Astrocyte (in vitro differentiated cells and primary cell): ENCODE data around the gene TRPM7. TPM values are rescaled to one million over a fixed set of nuclear protein-coding genes. Genes with fewer than 3 reads are reported as not detected.

Experiments
- DNase-seq: peaks from one replicate; pipeline ENCODE4 v3.0.0-alpha.2; 2010; ENCODE audit warnings: low read depth
- FAIRE-seq: peaks from 2 replicates; lab custom pipeline; 2011; peaks lifted over from hg19 to GRCh38; lab: Jason Lieb, UNC
- H2AFZ ChIP-seq: 2 replicates; pipeline ENCODE4 v1.6.0; 2012; ENCODE audit warnings: low read depth, low read length, inconsistent platforms
- H3K27ac ChIP-seq: 2 replicates; pipeline ENCODE4 v1.5.1; 2011; ENCODE audit warnings: low read depth, low read length, inconsistent platforms
- H3K27me3 ChIP-seq: 2 replicates; pipeline ENCODE4 v1.6.0; 2011; ENCODE audit warnings: low read length, inconsistent platforms; ENCODE audit not compliant: insufficient read depth
- H3K36me3 ChIP-seq: 2 replicates; pipeline ENCODE4 v1.5.1; 2011; ENCODE audit warnings: low read length, inconsistent platforms; ENCODE audit not compliant: insufficient read depth
- H3K4me1 ChIP-seq: 2 replicates; pipeline ENCODE4 v1.5.1; 2011; ENCODE audit warnings: low read length, inconsistent platforms; ENCODE audit not compliant: insufficient read depth
- H3K4me2 ChIP-seq: 2 replicates; pipeline ENCODE4 v1.6.0; 2012; ENCODE audit warnings: low read length, inconsistent platforms
- H3K4me3 ChIP-seq: 2 replicates; pipeline ENCODE4 v1.5.1; 2011; ENCODE audit warnings: low read depth, mild to moderate bottlenecking, low read length, inconsistent platforms; ENCODE audit not compliant: insufficient read depth
- H3K79me2 ChIP-seq: 2 replicates; pipeline ENCODE4 v1.6.0; 2012; ENCODE audit warnings: mild to moderate bottlenecking, low read length, inconsistent platforms; ENCODE audit not compliant: insufficient read depth
- H3K9ac ChIP-seq: 2 replicates; pipeline ENCODE4 v1.6.0; 2012; ENCODE audit warnings: mild to moderate bottlenecking, low read length, inconsistent platforms
- H3K9me3 ChIP-seq: 2 replicates; pipeline ENCODE4 v1.5.1; 2012; ENCODE audit warnings: low read depth, mild to moderate bottlenecking, low read length, inconsistent platforms; ENCODE audit not compliant: insufficient read depth
- H4K20me1 ChIP-seq: 2 replicates; pipeline ENCODE4 v1.6.0; 2012; ENCODE audit warnings: low read length, inconsistent platforms; ENCODE audit not compliant: insufficient read depth
- H3K27ac Mint-ChIP-seq: one replicate; pipeline ENCODE4 v1.8.0; 2021; ENCODE audit warnings: mild to moderate bottlenecking, mixed read lengths; ENCODE audit not compliant: unreplicated experiment
- H3K27me3 Mint-ChIP-seq: one replicate; pipeline ENCODE4 v1.8.0; 2021; ENCODE audit warnings: low read depth, mixed read lengths; ENCODE audit not compliant: unreplicated experiment
- H3K36me3 Mint-ChIP-seq: one replicate; pipeline ENCODE4 v1.8.0; 2021; ENCODE audit warnings: low read depth, mixed read lengths; ENCODE audit not compliant: unreplicated experiment
- H3K4me1 Mint-ChIP-seq: one replicate; pipeline ENCODE4 v1.8.0; 2021; ENCODE audit warnings: low read depth, mixed read lengths; ENCODE audit not compliant: unreplicated experiment
- H3K4me3 Mint-ChIP-seq: one replicate; pipeline ENCODE4 v1.8.0; 2021; ENCODE audit warnings: mild to moderate bottlenecking, moderate library complexity, mixed read lengths; ENCODE audit not compliant: unreplicated experiment
- H3K9me3 Mint-ChIP-seq: one replicate; pipeline ENCODE4 v1.8.0; 2021; ENCODE audit warnings: mild to moderate bottlenecking, mixed read lengths; ENCODE audit not compliant: unreplicated experiment
- EZH2 ChIP-seq: IDR thresholded peaks from 2 replicates; pipeline ENCODE4 v1.6.1; 2012; ENCODE audit warnings: mild to moderate bottlenecking, low read length, inconsistent platforms; ENCODE audit not compliant: insufficient read depth
- total RNA-seq: library from RNA; stranded (reverse); gene quantifications from 2 replicates; pipeline ENCODE4 v1.2.1, GENCODE V29; 2021
- TF ChIP-seq, protein P1 (sequence below): IDR thresholded peaks from 2 replicates; pipeline ENCODE4 v1.5.1; 2011; ENCODE audit warnings: low read depth, mild to moderate bottlenecking, inconsistent platforms, low read length, moderate library complexity; ENCODE audit not compliant: insufficient read depth

TRPM7 gene
- total RNA-seq, 1 donor from 2014 or later = 27.8 TPM

DNA sequence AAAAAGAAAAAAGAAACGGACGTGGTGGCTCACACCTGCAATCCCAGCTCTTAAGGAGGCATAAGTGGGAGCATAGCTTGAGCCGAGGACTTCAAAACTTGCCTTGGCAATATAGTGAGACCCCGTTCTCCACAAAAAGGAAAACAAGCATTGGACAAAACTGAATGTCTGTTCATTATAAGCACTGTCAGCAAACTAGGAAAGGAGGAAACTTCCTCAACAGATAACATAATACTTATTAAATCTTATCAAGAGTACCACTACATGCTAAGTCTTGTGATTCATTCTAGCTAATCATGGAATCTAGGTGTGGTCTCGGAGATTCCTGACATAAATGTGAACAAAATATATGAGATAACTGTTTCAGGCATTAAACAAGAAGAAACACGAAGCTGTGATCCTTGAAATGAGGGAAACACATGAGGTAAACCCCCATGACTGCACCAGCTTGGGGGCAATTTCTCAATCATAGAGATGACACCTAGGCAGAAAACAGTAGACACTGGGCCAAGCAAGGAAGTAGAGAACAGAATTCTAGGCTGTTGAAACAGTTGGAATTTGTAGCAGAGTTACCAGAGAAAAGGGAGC lies 33.3 kb downstream of the TRPM7 start:
- peaks cover 6% of the 10 kb centered on the region for H4K20me1 ChIP-seq
- FAIRE-seq = no peak

DNA sequence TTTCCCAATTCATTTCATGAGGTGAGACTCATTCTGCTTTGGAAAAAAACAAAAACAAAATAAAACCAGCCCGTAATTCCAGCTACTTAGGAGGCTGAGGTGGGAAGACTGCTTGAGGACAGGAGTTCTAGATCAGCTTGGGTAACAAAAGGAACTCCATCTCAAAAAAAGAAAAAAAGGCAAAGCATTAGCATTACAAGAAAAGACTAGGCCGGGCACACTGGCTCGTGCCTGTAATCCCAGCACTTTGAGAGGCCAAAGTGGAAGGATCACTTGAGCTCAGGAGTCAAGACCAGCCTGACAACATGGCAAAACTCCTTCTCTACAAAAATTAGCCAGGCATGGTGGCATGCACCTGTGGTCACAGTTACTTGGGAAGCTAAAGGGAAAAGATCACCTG lies 33.9 kb downstream of the TRPM7 start:
- Mint-ChIP-seq H3K27me3 (no peaks in the 10 kb centered on the region), H3K4me1 (no peaks in the 10 kb centered on the region), H3K27ac (no peak overlapping the region), H3K36me3 (peaks cover 16% of the 10 kb centered on the region), H3K4me3 (no peak overlapping the region), H3K9me3 (no peaks in the 10 kb centered on the region)
- Histone ChIP-seq H3K27ac (no peak overlapping the region), H3K27me3 (no peaks in the 10 kb centered on the region), H3K4me3 (no peak overlapping the region), H4K20me1 (peaks cover 6% of the 10 kb centered on the region), H3K79me2 (no peaks in the 10 kb centered on the region), H3K36me3 (peaks cover 25% of the 10 kb centered on the region), H3K4me1 (no peaks in the 10 kb centered on the region), H3K4me2 (no peak overlapping the region), H3K9me3 (no peaks in the 10 kb centered on the region), H3K9ac (no peak overlapping the region), H2AFZ (no peak overlapping the region)
- TF ChIP-seq, protein P1, sequence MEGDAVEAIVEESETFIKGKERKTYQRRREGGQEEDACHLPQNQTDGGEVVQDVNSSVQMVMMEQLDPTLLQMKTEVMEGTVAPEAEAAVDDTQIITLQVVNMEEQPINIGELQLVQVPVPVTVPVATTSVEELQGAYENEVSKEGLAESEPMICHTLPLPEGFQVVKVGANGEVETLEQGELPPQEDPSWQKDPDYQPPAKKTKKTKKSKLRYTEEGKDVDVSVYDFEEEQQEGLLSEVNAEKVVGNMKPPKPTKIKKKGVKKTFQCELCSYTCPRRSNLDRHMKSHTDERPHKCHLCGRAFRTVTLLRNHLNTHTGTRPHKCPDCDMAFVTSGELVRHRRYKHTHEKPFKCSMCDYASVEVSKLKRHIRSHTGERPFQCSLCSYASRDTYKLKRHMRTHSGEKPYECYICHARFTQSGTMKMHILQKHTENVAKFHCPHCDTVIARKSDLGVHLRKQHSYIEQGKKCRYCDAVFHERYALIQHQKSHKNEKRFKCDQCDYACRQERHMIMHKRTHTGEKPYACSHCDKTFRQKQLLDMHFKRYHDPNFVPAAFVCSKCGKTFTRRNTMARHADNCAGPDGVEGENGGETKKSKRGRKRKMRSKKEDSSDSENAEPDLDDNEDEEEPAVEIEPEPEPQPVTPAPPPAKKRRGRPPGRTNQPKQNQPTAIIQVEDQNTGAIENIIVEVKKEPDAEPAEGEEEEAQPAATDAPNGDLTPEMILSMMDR = no peak
- no peak for TF ChIP-seq EZH2
- DNase-seq (no peak), FAIRE-seq (no peak)

More for the DNA sequence above, 33.3 kb downstream of the TRPM7 start:
- H3K27ac ChIP-seq = no peak overlapping the region
- no peaks in the 10 kb centered on the region for H3K9me3 ChIP-seq
- H3K36me3 Mint-ChIP-seq = peaks cover 16% of the 10 kb centered on the region
- TF ChIP-seq, protein P1 = no peak
- no peak for TF ChIP-seq EZH2
- no peak overlapping the region for H3K9ac ChIP-seq
- no peak overlapping the region for H3K4me3 Mint-ChIP-seq
- DNase-seq = no peak
- H3K27me3 ChIP-seq = no peaks in the 10 kb centered on the region
- no peaks in the 10 kb centered on the region for H3K4me1 ChIP-seq
- H3K9me3 Mint-ChIP-seq = no peaks in the 10 kb centered on the region
- H3K4me2 ChIP-seq = no peak overlapping the region
- H3K27me3 Mint-ChIP-seq = no peaks in the 10 kb centered on the region
- no peaks in the 10 kb centered on the region for H3K79me2 ChIP-seq
- H2AFZ ChIP-seq = no peak overlapping the region
- H3K4me1 Mint-ChIP-seq = no peaks in the 10 kb centered on the region
- H3K36me3 ChIP-seq = peaks cover 24% of the 10 kb centered on the region
- H3K27ac Mint-ChIP-seq = no peak overlapping the region
- H3K4me3 ChIP-seq = no peak overlapping the region

DNA sequence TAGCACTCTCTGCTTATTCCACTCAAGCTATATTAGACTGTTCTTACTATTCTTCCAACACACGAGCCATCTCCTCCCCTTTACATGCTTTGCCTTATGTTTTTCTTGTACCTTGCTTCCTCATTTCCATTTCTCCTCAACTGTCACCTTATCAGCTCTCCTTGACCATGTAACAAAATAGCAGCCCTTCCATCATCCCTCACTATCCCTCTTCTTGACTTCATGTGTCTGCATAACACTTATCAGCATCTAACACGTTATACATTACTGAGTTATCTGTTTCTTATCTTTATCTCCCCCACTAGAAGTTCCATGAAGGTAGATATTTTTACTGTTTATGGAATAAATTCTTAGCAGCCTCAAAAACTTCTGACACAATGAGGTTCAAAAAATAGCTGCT lies 45.3 kb downstream of the TRPM7 start:
- no peak overlapping the region for H3K4me2 ChIP-seq
- H3K79me2 ChIP-seq = peaks cover 11% of the 10 kb centered on the region
- no peaks in the 10 kb centered on the region for H3K4me1 ChIP-seq
- Mint-ChIP-seq H3K27me3 (no peaks in the 10 kb centered on the region), H3K9me3 (no peaks in the 10 kb centered on the region), H3K36me3 (peaks cover 2% of the 10 kb centered on the region), H3K4me3 (no peak overlapping the region), H3K4me1 (no peaks in the 10 kb centered on the region), H3K27ac (no peak overlapping the region)
- no peak for DNase-seq
- H3K36me3 ChIP-seq = peaks cover 16% of the 10 kb centered on the region
- H3K27me3 ChIP-seq = no peaks in the 10 kb centered on the region
- H3K27ac ChIP-seq = no peak overlapping the region
- H3K9me3 ChIP-seq = no peaks in the 10 kb centered on the region
- TF ChIP-seq, protein P1 = no peak
- TF ChIP-seq EZH2 = no peak
- H2AFZ ChIP-seq = no peak overlapping the region
- FAIRE-seq = no peak
- no peak overlapping the region for H3K4me3 ChIP-seq
- peaks cover 10% of the 10 kb centered on the region for H4K20me1 ChIP-seq
- no peak overlapping the region for H3K9ac ChIP-seq
